LNCAP (cell line): Measurements from ENCODE around the gene FAM107B.

ENCODE experiments used
- TF ChIP-seq, protein P1 (sequence below): fragments of 450-650 bp; IDR thresholded peaks from 2 replicates; pipeline ENCODE4 v1.5.1; 2017; ENCODE audit warnings: mild to moderate bottlenecking

FAM107B gene

GRCh38 chr10:14578060-14578952 is 196.4 kb downstream of the FAM107B start:
- TF ChIP-seq, protein P1, sequence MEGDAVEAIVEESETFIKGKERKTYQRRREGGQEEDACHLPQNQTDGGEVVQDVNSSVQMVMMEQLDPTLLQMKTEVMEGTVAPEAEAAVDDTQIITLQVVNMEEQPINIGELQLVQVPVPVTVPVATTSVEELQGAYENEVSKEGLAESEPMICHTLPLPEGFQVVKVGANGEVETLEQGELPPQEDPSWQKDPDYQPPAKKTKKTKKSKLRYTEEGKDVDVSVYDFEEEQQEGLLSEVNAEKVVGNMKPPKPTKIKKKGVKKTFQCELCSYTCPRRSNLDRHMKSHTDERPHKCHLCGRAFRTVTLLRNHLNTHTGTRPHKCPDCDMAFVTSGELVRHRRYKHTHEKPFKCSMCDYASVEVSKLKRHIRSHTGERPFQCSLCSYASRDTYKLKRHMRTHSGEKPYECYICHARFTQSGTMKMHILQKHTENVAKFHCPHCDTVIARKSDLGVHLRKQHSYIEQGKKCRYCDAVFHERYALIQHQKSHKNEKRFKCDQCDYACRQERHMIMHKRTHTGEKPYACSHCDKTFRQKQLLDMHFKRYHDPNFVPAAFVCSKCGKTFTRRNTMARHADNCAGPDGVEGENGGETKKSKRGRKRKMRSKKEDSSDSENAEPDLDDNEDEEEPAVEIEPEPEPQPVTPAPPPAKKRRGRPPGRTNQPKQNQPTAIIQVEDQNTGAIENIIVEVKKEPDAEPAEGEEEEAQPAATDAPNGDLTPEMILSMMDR, result no peak

GRCh38 chr10:14574885-14575284 is 199.8 kb downstream of the FAM107B start:
- TF ChIP-seq, protein P1, result no peak

DNA sequence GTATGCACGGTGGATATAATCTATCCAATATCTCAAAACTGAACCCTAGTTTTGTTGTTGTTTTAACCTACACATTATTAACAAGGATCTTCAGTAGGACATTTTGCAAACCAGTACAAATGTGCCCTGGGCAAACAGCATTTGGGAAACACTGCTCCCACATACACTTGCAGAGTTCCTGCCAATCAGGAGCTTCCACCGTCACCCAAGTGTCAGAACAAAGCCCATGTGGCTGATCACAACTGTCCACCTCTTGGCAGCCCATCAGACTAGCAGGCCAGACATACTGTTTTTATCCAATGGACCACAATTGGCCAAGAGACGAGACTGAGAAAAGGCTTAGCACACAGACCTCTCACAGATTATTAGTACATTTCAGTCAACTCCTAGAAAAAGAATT is 200.4 kb downstream of the FAM107B start:
- TF ChIP-seq, protein P1, result no peak

DNA sequence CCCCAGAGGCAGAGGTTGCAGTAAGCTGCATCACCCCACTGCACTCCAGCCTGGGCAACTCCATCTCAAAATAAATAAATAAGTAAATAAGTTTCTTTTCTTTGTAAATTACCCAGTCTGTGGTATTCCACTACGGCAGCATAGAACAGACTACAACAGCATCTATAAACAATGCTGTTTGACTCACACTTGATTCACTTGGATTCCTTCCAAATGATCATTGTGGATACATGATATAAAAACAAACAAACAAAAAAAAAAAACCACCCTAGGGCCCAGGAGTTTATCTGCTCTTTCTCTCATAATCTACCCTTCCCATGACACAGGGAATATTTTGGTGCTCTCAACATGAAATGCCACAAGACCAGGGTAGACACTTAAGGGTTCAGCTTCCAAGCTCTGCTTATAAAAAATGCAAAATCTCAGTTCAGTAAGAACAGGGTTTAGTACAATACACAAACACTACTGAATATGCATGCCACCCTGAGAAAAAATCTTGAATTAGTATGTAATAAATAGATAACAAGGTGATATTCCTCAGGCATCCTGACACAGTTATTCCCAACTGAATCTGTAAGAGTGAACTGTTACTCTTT is 200.9 kb downstream of the FAM107B start:
- TF ChIP-seq, protein P1, result no peak

- TF ChIP-seq, protein P1, result no peak
These were observed 201.9 kb downstream of the FAM107B start for GRCh38 chr10:14572811-14573210.

DNA sequence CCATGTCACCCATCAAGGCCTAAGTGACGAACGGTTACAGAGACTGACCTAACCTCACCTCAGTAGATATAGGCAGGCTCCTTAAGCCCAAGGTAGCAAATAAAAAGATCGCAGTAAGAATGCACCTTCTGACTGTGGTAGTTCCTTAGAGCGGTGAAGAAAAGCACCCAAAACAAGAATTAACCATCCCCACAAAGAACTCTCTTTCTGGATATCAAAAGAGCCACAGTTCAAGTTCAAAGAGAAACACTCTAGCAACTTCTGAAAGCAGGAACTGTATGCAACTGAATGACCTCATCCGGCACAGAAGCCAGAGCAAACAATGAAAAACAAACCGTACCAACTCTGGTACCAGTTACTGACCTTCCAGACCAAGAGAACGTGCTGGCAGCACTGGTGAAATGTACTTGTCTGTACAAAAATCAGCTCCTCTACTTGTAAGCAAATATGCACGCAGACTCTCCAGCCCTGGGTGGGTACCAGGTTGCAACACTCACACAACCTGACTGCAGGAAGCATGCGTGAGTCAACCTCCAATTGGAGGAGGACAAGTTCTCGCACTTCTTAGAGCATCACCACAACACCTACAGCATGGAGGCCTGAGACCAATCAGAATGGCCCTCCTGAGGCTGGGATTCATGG is 202.7 kb downstream of the FAM107B start:
- TF ChIP-seq, protein P1, result no peak

- TF ChIP-seq, protein P1, result no peak
These were observed 203.9 kb downstream of the FAM107B start for GRCh38 chr10:14570800-14571199.
